Bronchial smooth muscle cell (primary cell): ENCODE data around the gene ASNSD1. TPM values are rescaled to one million over a fixed set of nuclear protein-coding genes. Genes with fewer than 3 reads are reported as not detected.

Experiments
- total RNA-seq: library from RNA; depleted of rRNA; stranded (reverse); fragments of >200 nt; gene quantifications from 2 replicates; pipeline ENCODE4 v1.2.1, GENCODE V29; 2014

Gene ASNSD1
- 47.9 and 51.1 TPM in 2 replicates for total RNA-seq

DNA sequence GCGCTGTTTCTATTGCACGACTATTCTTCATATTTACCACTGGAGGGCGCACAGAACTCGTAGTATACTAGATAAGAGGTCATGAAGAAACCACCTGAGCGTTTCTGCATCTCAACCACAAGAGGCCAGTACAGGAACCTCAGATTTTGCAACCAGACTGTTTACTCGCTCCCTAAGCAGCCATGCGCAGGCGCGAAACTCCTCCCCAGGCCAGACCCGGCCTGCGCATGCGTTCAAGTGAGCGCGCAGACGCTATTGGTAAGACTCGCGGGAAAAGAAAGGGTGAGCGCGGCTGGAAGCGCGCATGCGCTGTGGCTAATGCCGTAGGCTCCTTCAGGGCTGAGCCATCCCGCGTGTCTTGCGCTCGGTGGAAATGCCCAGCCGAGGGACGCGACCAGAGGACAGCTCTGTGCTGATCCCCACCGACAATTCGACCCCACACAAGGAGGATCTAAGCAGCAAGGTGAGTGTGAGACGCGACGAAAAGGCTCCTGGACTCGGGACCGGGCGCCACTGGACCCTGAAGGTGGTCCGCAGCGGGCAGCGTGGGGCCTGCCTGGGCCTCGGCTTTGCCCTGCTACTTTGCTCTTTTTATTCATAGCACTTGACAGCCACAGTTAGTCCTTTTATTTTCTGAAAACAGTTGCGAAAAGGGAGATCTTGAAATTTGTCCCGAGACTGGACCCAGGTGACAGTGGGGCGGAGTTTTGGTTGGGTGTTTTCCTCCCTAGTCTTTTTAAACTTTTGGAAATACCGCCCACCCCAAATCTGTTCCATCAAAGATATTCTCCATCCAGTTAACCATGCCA, at the start of gene ASNSD1:
Gene ASNSD1, plus strand, starts transcription at position 312 of the 809 bp plus-strand sequence. CDS start 4,674 bp downstream, outside the sequence.

DNA sequence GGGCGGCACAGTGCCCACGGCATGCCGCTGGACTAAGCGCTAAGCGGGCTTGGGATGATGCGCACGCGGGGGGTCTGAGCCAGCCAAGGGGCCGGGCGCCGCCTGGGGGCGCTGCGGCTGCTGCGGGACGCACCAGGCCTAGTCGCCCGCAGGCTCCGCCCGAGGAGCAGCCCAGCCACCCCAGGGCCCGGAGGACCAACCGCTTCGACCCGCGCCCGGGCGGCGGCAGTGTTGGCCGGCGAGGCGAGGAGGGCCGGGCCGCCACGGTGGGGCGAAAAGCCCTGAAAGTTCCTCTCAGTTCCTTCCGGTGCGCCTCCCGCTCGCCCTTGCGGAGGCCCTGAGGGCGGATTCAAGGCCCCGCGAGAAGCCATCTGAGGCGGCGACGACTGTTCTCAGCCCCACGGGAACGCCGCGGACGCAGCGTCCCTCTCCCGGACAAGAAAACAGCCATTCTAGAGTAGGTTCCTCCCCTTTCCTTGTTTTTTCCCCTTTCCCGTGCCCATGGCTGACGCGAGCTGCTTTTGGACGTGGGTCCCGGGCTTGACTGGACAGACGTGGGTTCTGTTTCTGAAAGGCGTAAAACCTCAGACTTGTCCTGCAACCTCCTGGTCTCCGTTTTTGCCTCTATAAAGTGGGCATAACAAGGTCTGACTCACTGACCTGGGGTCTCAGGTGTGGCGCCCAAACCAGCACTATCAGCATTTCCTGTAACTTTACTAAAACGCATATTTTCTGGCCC, 13.3 kb downstream of the ASNSD1 start, which contains the start of gene ANKAR:
Gene ANKAR, plus strand, starts transcription at position 297 of the 739 bp plus-strand sequence. CDS start 1,821 bp downstream, outside the sequence.

Other genes starting within 250 kb of the ASNSD1 start
- gene WDR75, start 220.0 kb upstream of the ASNSD1 start, total RNA-seq: 29.6 and 40.8 TPM in 2 replicates
- gene SLC40A1, start 80.7 kb upstream of the ASNSD1 start, total RNA-seq: 47.0 and 76.7 TPM in 2 replicates
- gene ANKAR, start 13.2 kb downstream of the ASNSD1 start, total RNA-seq: 9.2 and 9.5 TPM in 2 replicates
- gene OSGEPL1, start 101.3 kb downstream of the ASNSD1 start, total RNA-seq: 3.9 and 8.0 TPM in 2 replicates
- 32.3 and 34.0 TPM in 2 replicates for gene ORMDL1, start 122.9 kb downstream of the ASNSD1 start, total RNA-seq
- 20.8 and 21.3 TPM in 2 replicates for gene PMS1, start 123.0 kb downstream of the ASNSD1 start, total RNA-seq